Body of pancreas (tissue), 4 donors: ENCODE results near the gene BDKRB2.

ENCODE experiments used
- POLR2A ChIP-seq, 3 donors: fragments of 450-650 bp; IDR thresholded peaks; one replicate each; pipeline ENCODE4 v1.6.1; 2016; ENCODE audit warnings: antibody characterized with exemption in 3 of 3, mild to moderate bottlenecking in 2 of 3
- TF ChIP-seq, protein P1 (sequence below), 7 experiments: fragments of 450-650 bp in 4 of 7; fragments of 200-600 bp in 3 of 7; sonication (generic) in 3 of 7; IDR thresholded peaks; one replicate each; pipeline ENCODE4 v1.5.1; 2016 to 2019; ENCODE audit warnings: antibody characterized with exemption in 7 of 7

GRCh38 chr14:96182546-96182945 lies 22.1 kb upstream of the BDKRB2 start:
- TF ChIP-seq POLR2A (IDR thresholded peaks at IDR 0.05): no peak
- TF ChIP-seq, protein P1, sequence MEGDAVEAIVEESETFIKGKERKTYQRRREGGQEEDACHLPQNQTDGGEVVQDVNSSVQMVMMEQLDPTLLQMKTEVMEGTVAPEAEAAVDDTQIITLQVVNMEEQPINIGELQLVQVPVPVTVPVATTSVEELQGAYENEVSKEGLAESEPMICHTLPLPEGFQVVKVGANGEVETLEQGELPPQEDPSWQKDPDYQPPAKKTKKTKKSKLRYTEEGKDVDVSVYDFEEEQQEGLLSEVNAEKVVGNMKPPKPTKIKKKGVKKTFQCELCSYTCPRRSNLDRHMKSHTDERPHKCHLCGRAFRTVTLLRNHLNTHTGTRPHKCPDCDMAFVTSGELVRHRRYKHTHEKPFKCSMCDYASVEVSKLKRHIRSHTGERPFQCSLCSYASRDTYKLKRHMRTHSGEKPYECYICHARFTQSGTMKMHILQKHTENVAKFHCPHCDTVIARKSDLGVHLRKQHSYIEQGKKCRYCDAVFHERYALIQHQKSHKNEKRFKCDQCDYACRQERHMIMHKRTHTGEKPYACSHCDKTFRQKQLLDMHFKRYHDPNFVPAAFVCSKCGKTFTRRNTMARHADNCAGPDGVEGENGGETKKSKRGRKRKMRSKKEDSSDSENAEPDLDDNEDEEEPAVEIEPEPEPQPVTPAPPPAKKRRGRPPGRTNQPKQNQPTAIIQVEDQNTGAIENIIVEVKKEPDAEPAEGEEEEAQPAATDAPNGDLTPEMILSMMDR (IDR thresholded peaks at IDR 0.05): no peak
